ENCODE measurements around the gene NRL.
A peak's percentile ranks its signal among the peaks of the same experiment; 100 is the strongest.
"Not testable (repeated sequence)": the region's sequence is repeated elsewhere in the genome, so short reads cannot be mapped to it uniquely, and the experiment has no call there.

The NRL gene

DNA sequence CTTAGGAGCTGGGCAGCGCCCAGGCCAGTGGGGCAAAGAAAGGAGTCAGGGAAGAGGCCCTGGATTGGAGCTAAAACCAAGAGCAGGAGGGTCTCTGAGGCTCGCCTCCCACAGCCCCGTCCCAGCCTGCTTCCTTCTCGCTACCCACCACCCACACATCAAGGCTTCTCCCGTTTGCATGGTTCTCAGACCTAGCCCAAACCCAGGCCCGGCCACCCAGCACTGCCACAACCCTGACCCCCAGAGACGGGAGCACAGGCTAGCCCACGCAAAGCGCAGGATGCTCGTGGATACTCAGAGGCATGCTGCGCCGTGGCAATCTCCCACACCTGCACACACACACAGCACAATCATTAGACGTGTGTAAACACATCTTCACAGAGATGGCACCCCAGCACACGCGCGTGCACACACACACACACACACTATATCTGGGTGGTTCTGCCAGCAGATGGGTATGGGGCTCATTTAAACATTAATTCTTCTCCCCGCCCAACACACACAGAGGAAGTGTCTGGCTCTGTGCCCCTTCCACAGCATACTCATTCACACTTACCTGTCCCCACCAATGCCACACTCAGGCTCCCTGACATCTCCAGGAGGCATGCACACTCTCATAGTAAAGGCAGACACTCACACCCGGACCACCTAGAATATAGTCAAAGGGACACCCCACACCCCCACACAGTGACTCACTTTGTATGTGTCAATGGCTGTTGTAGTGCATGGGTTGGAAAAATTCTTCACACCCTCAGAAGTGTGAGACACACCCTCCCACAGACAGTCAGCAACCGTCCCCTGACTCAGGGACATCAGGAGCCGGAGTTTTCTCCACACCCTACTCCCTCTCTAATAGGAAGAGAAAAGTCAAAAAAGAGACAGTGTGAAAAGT lies 61.8 kb downstream of the NRL start:
- TF ChIP-seq, protein P1, sequence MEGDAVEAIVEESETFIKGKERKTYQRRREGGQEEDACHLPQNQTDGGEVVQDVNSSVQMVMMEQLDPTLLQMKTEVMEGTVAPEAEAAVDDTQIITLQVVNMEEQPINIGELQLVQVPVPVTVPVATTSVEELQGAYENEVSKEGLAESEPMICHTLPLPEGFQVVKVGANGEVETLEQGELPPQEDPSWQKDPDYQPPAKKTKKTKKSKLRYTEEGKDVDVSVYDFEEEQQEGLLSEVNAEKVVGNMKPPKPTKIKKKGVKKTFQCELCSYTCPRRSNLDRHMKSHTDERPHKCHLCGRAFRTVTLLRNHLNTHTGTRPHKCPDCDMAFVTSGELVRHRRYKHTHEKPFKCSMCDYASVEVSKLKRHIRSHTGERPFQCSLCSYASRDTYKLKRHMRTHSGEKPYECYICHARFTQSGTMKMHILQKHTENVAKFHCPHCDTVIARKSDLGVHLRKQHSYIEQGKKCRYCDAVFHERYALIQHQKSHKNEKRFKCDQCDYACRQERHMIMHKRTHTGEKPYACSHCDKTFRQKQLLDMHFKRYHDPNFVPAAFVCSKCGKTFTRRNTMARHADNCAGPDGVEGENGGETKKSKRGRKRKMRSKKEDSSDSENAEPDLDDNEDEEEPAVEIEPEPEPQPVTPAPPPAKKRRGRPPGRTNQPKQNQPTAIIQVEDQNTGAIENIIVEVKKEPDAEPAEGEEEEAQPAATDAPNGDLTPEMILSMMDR (IDR thresholded peaks at IDR 0.05; ENCODE audit: low read depth, low read length, missing control alignments): no peak
- DNase-seq (ENCODE audit: extremely low read depth, low read depth): no peak
- peak overlapping the region; percentile 44; the same call in 1 of the 2 replicates for H3K4me3 ChIP-seq (replicated peaks; ENCODE audit: low read depth, low read length)

DNA sequence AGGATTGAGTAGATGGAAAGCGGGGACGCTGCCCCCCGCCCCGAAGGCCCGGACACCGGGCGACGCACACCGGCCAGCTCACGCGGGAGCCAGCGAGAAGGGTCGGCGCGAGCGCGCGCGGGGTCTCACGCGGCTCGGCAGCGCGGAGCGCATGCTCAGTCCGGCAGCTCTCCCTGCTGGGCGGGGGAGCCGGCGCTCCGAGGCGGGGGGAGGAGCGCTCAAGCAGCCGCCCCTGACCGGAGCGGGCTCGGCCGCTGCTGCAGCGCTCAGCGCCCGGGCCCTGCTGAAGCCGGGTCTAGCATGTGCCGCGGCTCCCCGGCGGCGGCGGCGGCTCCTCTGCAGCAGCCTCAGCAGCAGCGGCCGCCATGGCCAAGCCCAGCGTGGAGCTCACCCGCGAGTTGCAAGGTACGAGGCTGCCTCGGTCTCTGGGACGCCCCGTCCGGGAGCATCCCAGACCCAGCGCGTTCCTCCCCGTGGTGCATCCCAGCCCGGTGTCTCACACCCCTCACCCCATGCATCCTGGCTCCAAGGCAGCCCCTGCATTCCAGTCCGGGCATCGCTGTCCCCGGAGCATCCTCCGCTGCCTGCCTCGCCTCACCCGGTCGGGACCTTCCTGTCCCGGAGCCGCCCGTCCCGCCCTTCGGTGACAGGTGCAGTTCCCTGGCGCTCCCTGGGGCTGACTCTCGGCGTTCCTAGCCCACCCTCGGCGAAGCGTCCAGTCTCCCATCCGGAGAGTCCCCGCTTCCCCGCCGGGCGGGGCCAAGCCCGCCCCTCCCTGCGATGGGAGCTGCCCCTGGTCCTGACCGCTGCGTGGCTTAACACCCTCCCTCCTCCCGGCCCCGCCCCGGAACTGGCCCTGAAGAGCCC lies 62.7 kb downstream of the NRL start, which contains the start of gene CARMIL3:
Gene CARMIL3, plus strand, starts transcription at position 221 of the 867 bp plus-strand sequence. Its CDS starts 145 bp downstream, at position 366.
- peak within 1 kb of the TSS; percentile 44 for H3K4me3 ChIP-seq (replicated peaks; ENCODE audit: low read depth, low read length)
- TF ChIP-seq, protein P1 (IDR thresholded peaks at IDR 0.05; ENCODE audit: low read depth, low read length, missing control alignments): no peak
- DNase-seq (ENCODE audit: extremely low read depth, low read depth): no peak

DNA sequence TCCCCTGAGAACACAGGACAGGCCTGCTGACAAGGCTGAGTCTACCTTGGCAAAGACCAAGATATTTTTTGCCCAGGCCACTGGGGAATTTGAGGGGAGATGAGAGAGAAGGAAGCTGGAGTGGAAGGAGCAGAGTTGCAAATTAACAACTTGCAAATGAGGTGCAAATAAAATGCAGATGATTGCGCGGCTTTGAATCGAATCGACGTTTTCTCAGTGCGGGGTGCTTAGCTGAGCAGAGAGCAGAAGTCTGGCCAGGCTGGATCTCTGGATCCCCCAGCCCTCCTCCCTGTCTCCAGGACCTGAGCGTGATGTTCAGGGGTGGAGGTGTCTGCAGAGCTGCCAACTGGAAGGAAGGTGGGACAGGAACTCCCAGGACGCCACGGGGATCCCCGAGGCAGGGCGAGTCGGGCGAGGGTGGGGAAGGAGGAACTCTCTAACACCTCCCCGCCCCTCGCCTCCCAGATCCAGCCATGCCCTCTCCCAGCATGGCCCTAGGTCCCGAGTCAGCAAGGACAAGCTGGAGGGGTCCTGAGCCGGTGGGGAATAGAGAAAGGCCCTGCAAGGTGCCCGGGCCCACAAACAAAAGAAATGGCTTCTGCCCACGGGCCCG lies 63.5 kb downstream of the NRL start:
- H3K4me3 ChIP-seq (replicated peaks; ENCODE audit: low read depth, low read length): peak overlapping the region; percentile 44
- TF ChIP-seq, protein P1 (IDR thresholded peaks at IDR 0.05; ENCODE audit: low read depth, low read length, missing control alignments): no peak
- DNase-seq (ENCODE audit: extremely low read depth, low read depth): no peak

DNA sequence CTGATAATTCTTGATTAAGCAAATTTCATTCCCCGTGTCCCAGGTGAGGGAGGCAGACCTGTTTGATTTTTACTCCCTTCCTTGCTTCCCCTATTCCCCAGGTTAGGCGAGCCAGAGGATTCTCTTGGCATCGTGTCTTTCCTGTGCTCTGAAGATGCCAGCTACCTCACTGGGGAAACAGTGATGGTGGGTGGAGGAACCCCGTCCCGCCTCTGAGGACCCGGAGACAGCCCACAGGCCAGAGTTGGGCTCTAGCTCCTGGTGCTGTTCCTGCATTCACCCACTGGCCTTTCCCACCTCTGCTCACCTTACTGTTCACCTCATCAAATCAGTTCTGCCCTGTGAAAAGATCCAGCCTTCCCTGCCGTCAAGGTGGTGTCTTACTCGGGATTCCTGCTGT lies 64.0 kb downstream of the NRL start:
- not testable (repeated sequence) for DNase-seq (ENCODE audit: extremely low read depth, low read depth); H3K4me3 ChIP-seq (replicated peaks; ENCODE audit: low read depth, low read length)

DNA sequence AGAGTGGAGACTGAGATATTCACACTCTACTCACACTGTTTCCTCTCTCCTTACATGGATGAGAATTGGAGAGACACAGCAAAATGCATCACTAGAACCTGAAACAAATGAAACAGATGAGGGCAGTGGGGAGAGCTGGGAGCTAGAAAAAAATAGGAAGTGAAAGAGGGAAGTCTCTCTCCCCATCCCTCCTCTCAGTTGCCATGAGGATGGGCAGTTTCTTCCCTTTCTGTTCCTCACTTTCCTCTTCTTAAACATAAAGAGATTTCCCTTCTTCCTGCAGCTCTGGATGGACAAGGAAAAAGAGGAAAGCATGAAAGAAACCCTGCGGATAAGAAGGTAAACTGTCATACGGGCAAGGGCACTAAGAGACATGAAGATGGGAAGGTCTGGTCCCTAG lies 65.7 kb downstream of the NRL start:
- H3K4me3 ChIP-seq (replicated peaks; ENCODE audit: low read depth, low read length); DNase-seq (ENCODE audit: extremely low read depth, low read depth): not testable (repeated sequence)

DNA sequence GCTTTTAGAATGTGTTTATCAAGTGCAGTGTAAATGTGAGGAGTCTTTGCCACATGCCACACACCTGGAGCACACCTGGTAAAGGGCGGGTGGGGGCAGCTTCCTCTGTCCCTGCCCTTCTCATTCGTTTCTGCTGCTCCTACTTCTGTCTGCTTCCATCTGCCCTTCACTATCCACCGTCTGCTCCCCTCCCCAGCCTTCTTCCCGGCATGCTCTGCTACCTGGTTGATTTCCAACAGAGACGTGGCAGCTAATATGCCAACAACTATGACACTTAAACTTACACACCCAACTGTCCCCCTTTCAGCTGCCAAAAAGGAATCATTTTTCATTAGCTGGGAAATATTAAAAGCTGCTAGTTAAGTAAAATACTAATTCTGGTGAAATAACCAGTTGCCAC lies 72.0 kb downstream of the NRL start:
- TF ChIP-seq, protein P1 (IDR thresholded peaks at IDR 0.05; ENCODE audit: low read depth, low read length, missing control alignments): no peak
- DNase-seq (ENCODE audit: extremely low read depth, low read depth): no peak
- H3K4me3 ChIP-seq (replicated peaks; ENCODE audit: low read depth, low read length): no peak overlapping the region

DNA sequence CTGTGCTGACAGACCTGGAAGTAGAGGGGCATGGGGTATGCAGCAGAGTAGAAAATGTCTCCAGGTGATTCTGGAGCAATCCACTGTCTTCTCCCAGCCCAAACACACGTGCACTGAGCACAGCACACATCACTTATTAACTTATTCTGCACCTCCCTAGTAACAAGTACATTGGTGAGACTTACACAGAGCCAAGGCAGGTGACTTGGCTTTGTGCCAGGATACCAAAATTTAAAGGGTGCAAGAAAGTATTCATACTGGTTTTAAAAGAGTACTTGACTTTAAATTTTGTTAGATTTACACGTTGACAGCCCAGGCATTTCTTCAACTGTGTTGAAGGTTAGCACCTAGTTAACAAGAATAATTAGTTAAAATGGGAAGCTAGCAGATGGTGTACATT lies 74.1 kb downstream of the NRL start:
- no peak for DNase-seq (ENCODE audit: extremely low read depth, low read depth)
- TF ChIP-seq, protein P1 (IDR thresholded peaks at IDR 0.05; ENCODE audit: low read depth, low read length, missing control alignments): no peak
- no peak overlapping the region for H3K4me3 ChIP-seq (replicated peaks; ENCODE audit: low read depth, low read length)

Measured in HFF-Myc (cell line).